ENCODE data around the gene RFTN1.

Gene RFTN1

GRCh38 chr3:16365491-16366128, 147.9 kb downstream of the RFTN1 start:
- no peak for DNase-seq (ENCODE audit: low read depth)
- H3K4me3 ChIP-seq (ENCODE audit: low read length), result no peak overlapping the region
- no peak for TF ChIP-seq CTCF (conservative IDR thresholded peaks at IDR 0.05; ENCODE audit: low read length)

GRCh38 chr3:16364963-16365362, 148.5 kb downstream of the RFTN1 start:
- TF ChIP-seq CTCF (conservative IDR thresholded peaks at IDR 0.05; ENCODE audit: low read length), result no peak
- H3K4me3 ChIP-seq (ENCODE audit: low read length), result no peak overlapping the region
- DNase-seq (ENCODE audit: low read depth), result no peak

- DNase-seq (ENCODE audit: low read depth), result no peak
- H3K4me3 ChIP-seq (ENCODE audit: low read length), result no peak overlapping the region
- no peak for TF ChIP-seq CTCF (conservative IDR thresholded peaks at IDR 0.05; ENCODE audit: low read length)
Measured at GRCh38 chr3:16364323-16364722, 149.2 kb downstream of the RFTN1 start.

DNA sequence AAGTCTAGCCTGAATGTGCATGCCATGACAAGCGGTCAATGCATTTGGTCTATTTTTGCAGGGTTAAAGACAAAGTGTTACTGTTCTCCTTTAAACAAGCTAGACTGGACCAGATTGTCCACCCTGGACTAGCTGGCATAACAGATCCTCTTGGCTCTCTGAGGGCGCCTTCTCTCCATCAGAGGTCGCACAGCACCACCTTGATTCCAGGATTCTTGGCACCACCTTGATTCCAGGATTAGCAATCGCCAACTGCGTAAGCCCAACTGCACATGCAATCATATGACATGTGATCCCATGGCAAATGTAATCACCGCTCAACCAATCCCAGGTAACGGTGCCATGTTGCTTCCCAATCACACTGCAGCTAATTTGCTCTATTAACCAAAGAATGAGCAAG, 149.9 kb downstream of the RFTN1 start:
- no peak for TF ChIP-seq CTCF (conservative IDR thresholded peaks at IDR 0.05; ENCODE audit: low read length)
- no peak for DNase-seq (ENCODE audit: low read depth)
- no peak overlapping the region for H3K4me3 ChIP-seq (ENCODE audit: low read length)

DNA sequence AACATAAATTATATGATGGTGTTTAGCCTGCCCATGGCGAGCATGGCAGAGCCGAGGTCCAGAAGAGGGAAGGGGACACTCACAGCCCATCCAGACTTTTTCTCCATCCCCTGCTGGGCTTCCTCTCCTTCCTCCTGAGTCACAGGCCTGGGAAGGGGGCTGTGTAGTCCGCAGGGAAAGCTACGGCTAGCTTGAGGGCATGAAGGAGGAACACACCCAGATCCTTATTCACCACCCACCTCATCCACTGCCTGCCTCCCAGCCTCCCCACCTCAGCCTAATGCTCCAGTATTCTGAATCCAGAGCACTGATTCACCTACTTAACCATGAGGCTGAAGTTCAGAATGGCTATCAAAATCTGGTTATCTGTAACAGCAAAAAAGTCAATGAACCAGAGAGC, 150.7 kb downstream of the RFTN1 start:
- DNase-seq (ENCODE audit: low read depth), result no peak
- no peak for TF ChIP-seq CTCF (conservative IDR thresholded peaks at IDR 0.05; ENCODE audit: low read length)
- no peak overlapping the region for H3K4me3 ChIP-seq (ENCODE audit: low read length)

DNA sequence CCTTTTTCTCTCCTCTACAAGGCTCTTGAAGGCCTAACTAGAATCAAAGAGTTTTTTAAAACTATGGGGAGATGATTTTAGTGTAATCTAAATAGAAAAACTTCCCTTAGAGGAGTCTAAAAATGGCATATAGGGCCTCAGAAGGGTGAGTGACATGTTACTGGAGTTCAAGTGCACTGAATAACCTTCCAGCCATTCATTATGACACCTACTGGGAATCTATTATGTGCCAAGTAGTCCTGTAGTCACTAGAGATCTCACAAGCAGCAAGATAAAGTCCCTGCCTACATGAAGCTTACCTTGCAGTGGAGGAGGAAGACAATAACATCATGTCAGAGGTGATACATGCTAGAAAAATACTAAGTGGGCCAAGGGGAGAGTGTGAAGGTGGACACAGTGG, 152.4 kb downstream of the RFTN1 start:
- no peak for DNase-seq (ENCODE audit: low read depth)
- TF ChIP-seq CTCF (conservative IDR thresholded peaks at IDR 0.05; ENCODE audit: low read length), result no peak
- H3K4me3 ChIP-seq (ENCODE audit: low read length), result no peak overlapping the region

DNA sequence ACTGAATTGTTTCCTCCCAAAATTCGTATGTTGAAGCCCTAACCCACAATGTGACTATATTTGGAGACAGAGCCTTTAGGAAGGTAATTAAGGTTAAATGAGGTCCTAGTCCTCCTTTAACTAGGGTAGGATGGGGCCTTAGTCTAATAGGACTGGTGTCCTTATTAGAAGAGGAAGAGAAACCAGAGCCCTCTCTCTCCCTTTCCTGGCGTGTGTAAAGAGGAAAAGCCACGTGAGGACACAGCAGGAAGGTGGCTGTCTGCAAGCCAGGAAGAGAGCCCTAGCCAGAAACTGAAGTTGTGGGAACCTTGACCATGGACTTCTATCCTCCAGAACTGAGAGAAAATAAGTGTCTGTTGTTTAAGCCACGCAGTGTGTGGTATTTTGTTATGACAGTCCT, 154.2 kb downstream of the RFTN1 start:
- no peak overlapping the region for H3K4me3 ChIP-seq (ENCODE audit: low read length)
- DNase-seq (ENCODE audit: low read depth), result no peak
- TF ChIP-seq CTCF (conservative IDR thresholded peaks at IDR 0.05; ENCODE audit: low read length), result no peak

Data from AG10803 (cell line).